ENCODE data around the gene UBE2L6.

- TF ChIP-seq CTCF (IDR thresholded peaks at IDR 0.05) (no peak), POLR2A (IDR thresholded peaks at IDR 0.05) (no peak)
Measured at GRCh38 chr11:57599381-57599780, 31.9 kb upstream of the UBE2L6 start.
